SKM-1 treated with dmso at 0.1 percent for 144 hours (cell line): Measurements from ENCODE around the gene CASP12.
"Not testable (repeated sequence)": the region's sequence is repeated elsewhere in the genome, so short reads cannot be mapped to it uniquely, and the experiment has no call there.

Source experiments
- DNase-seq: peaks from one replicate; lab custom pipeline; 2025; ENCODE audit not compliant: unreplicated experiment; lab: John Stamatoyannopoulos, UW

The CASP12 gene

GRCh38 chr11:104897891-104898684 is at the start of gene CASP12:
Gene CASP12 (minus strand): TSS chr11:104898460.
- DNase-seq, result no peak

DNA sequence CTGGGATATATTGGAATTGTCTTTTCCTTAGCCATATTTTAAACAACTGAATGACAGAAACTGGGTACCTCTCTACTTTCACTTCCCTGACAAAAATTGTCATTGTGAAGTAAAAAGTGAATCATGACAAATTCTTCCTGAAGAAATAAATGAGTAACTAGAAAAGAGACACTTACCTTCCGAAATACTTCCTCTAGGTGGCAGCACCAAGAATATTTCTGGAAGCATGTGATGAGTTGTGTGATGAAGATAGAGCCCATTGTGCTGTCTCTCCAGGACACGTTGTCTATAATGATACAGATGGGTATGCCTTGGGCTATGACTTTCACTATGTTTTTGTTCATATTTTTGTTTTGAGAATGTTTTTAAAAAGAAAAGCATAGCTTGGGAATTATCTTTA is 48.6 kb upstream of the CASP12 start:
- peak; percentile 52 for DNase-seq

- DNase-seq, result no peak
Observed at GRCh38 chr11:104944076-104944475, 45.8 kb upstream of the CASP12 start.

GRCh38 chr11:104943561-104943960 is 45.3 kb upstream of the CASP12 start:
- DNase-seq, result no peak

DNA sequence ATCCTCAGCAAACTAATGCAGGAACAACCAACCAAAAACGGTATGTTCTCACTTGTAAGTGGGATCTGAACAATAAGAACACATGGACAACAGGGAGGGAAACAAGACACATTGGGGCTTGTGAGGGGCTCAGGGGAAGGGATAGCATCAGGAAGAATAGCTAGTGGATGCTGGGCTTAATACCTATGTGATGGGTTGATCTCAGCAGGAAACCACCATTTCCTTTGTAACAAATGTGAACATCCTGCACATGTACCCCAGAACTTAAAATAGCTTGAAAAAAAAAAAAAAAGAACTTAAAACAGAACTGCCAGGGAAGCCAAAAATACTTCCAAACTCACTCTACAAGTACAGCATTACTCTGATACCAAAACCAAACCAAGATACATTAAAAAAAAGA is 36.3 kb upstream of the CASP12 start:
- DNase-seq, result no peak

DNA sequence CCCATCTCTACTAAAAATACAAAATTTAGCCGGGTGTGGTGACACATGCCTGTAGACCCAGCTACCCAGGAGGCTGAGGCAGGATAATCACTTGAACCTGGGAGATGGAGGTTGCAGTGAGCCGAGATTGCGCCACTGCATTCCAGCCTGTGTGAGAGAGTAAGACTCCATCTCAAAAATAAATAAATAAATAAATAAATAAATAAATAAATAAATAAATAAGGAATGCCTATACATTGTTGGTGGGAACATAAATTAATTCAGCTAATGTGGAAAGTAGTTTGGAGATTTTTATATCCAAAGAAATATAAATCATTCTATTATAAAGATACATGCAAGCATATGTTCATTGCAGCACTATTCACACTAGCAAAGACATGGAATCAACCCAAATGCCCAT is 35.8 kb upstream of the CASP12 start:
- not testable (repeated sequence) for DNase-seq

GRCh38 chr11:104928811-104929210 is 30.6 kb upstream of the CASP12 start:
- no peak for DNase-seq

GRCh38 chr11:104926771-104927611 is 28.7 kb upstream of the CASP12 start:
- no peak for DNase-seq

- no peak for DNase-seq
Observed at GRCh38 chr11:104925850-104926249, 27.6 kb upstream of the CASP12 start.

GRCh38 chr11:104918113-104918824 is 20.0 kb upstream of the CASP12 start:
- DNase-seq, result no peak

DNA sequence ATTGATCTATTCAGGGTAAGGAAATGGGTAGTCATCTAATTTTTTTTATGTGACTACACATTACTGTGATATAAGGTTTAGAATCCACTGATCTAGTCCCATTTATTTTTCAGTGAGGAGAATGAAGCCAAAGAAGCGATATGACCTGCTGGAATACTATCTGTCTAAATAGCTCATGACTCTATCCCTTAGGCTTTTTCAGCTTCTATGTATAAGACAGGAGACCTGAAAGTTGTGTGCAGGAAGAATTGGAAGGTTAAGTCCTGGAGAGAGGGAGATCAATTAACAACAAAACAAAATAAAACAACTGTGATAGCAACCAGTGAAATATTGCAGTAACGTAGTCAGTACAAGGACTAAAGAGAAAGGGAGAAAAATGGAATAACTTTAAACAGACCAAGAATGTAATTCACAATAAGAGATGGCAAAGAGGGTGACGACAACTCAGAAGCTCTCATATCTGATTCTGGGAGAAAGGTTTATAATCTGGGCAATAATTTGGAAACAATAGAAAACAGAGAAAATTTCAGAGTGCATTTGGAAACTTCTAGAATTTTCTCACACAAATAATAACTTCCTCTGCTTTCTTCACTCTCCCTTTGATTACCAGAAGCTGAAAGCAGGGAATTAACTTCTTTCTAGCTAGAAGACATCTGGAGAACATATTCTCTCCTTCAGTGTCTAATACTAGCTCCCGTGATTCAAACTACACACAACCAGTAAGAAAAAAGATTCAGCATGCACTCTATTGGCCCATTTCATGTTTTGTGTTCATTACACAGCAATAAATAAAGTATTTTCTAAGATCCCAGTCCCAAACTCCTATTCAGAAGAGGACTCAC is 19.2 kb upstream of the CASP12 start:
- no peak for DNase-seq

DNA sequence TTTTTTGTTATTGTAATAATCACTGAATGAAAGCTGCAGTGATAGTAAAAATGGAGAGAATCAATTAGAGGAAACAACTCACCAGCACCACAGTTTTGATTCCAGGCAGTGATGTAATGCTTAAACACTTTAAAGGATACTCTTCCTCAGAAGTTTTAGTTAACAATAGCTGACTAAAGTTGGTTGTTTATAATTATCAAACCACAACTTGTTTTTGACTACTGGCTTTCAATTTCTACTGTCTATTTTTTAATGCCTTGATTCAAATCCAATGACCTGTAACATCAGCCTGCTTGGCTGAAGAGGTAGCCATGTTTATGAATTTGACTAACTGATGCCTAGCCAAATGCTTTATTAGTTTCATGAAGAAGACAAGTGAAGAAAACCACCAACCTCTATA is 18.2 kb upstream of the CASP12 start:
- DNase-seq, result no peak

DNA sequence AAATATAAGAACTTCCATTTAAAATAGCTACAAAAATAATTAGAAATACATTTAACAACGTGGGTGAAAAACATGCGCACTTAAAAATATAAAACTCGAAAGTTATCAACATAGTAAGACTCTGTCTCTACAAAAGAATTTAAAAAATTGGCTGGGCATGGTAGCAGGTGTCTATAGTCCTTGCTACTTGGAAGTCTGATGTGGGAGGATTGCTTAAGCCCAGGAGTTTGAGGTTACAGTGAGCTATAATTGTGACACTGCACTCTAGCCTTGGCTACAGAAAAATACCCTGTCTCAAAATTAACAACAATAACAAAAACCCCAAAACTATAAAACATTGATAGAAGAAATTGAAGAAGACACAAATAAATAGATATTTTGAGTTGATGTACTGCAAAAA is 13.8 kb upstream of the CASP12 start:
- no peak for DNase-seq

- DNase-seq, result no peak
Observed at GRCh38 chr11:104908186-104908531, 9.9 kb upstream of the CASP12 start.

- no peak for DNase-seq
Observed at GRCh38 chr11:104907521-104908185, 9.4 kb upstream of the CASP12 start.

DNA sequence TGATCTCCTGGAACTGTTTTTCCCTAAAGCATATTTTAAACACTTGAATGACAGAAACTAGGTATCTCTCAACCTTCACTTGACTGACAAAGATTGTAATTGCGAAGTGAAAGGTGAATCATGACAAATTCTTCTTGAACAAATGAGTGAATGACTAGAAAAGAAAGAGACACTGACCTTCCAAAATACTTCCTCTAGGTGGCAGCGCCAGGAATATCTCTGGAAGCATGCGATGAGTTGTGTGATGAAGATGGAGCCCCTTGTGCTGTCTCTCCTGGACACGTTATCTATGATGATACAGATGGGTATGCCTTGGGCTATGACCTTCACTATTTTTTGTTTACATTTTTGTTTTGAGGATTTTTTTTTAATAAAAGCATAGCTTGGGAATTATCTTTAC is 7.0 kb upstream of the CASP12 start:
- DNase-seq, result no peak

- DNase-seq, result no peak
Observed at GRCh38 chr11:104899226-104899625, 966 bp upstream of the CASP12 start.

DNA sequence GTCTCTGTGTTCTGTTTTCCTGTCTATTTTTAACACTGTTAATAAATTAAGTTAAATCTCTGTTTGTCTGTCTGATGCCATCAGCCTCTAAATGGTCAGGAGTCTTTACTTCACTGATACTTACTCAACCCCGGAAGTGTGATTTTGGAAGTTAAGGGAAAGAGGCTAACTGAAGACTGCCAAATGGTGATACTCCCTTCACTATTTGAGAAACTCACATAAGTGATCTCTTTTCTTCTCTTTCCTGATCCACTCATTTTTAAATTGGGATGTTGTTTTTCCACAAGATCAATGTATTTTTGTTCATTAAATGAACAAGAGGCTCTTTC is 389 bp upstream of the CASP12 start:
- no peak for DNase-seq

GRCh38 chr11:104895634-104896033 is 2.6 kb downstream of the CASP12 start:
- no peak for DNase-seq

DNA sequence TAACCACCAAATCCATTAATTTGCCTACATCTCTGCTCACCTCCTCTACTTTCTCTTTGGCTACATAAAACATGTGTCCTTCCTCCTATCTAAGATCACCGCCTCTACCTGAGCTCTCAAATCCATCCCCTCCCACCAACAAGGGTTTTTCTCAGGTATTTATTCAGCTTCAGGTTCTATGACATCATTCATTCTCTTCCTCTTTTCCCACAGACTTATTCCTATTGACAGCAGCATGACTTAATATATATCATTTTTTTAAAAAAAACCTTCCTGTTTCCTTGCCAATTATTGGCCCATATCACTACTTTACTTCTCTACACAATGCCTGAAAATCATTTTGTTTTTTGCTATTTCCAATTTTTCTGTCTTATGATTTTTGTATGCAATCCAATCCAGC is 4.4 kb downstream of the CASP12 start:
- DNase-seq, result no peak
